Memory B cell (primary cell): ENCODE data around the gene MBD1.
"Not testable (repeated sequence)": the region's sequence is repeated elsewhere in the genome, so short reads cannot be mapped to it uniquely, and the experiment has no call there.

ENCODE experiments used
- ATAC-seq: fragments of 150-1000 bp; cut with Tn5 transposase; 2 replicates; pipeline ENCODE4 v1.10.0; 2021; ENCODE audit warnings: low read depth, mild to moderate bottlenecking, moderate library complexity
- DNase-seq, 2 donors: peaks; one replicate each; pipeline ENCODE4 v3.0.0; 2022; ENCODE audit warnings: low spot score in 2 of 2
- H3K27ac Mint-ChIP-seq: one replicate; pipeline ENCODE4 v1.8.0; 2022; ENCODE audit warnings: mild to moderate bottlenecking, moderate library complexity, mixed read lengths
- H3K27me3 Mint-ChIP-seq: one replicate; pipeline ENCODE4 v1.8.0; 2022; ENCODE audit warnings: mixed read lengths
- H3K36me3 Mint-ChIP-seq: one replicate; pipeline ENCODE4 v1.8.0; 2022; ENCODE audit warnings: mild to moderate bottlenecking, mixed read lengths
- H3K4me1 Mint-ChIP-seq: one replicate; pipeline ENCODE4 v1.8.0; 2022; ENCODE audit warnings: mixed read lengths
- H3K4me3 Mint-ChIP-seq: one replicate; pipeline ENCODE4 v1.8.0; 2022; ENCODE audit warnings: mild to moderate bottlenecking, moderate library complexity, mixed read lengths
- H3K9me3 Mint-ChIP-seq: one replicate; pipeline ENCODE4 v1.8.0; 2022; ENCODE audit warnings: mixed read lengths

Gene MBD1

GRCh38 chr18:50273203-50274043 is 7.9 kb downstream of the MBD1 start:
- no peak for DNase-seq
- H3K4me3 Mint-ChIP-seq, result no peak overlapping the region
- H3K9me3 Mint-ChIP-seq, result no peaks in the 10 kb centered on the region
- H3K27ac Mint-ChIP-seq, result no peak overlapping the region
- no peaks in the 10 kb centered on the region for H3K27me3 Mint-ChIP-seq
- H3K4me1 Mint-ChIP-seq, result peaks cover 9% of the 10 kb centered on the region
- peaks cover 49% of the 10 kb centered on the region for H3K36me3 Mint-ChIP-seq
- ATAC-seq, result no peak

DNA sequence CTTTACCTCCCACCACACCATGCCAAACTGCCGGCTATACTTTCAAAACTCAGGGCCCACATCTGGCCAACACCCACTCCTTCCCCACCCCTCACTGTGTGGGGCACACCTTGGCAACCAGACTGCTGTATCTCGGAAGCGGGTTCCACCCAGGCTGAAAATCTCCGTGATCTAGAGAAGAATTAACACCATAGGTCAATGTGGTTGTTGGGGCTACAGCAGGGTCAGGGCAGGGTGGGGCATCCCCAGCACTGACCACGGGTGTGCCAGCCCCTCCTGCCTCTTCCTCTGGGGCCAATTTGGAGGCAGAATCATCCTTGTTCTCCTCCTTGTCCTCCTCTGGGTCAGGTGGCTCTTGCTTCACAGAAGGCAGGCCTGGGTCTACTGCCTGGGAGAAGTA is 8.8 kb downstream of the MBD1 start:
- Mint-ChIP-seq H3K4me3 (no peak overlapping the region), H3K9me3 (no peaks in the 10 kb centered on the region), H3K36me3 (peaks cover 47% of the 10 kb centered on the region), H3K27ac (no peak overlapping the region), H3K4me1 (peaks cover 10% of the 10 kb centered on the region), H3K27me3 (no peaks in the 10 kb centered on the region)
- DNase-seq, result no peak
- ATAC-seq, result no peak

- H3K27ac Mint-ChIP-seq, result peak overlapping the region; percentile 82
- H3K4me3 Mint-ChIP-seq, result peak overlapping the region; percentile 85
- H3K4me1 Mint-ChIP-seq, result peaks cover 16% of the 10 kb centered on the region
- H3K36me3 Mint-ChIP-seq, result peaks cover 19% of the 10 kb centered on the region
- no peaks in the 10 kb centered on the region for H3K9me3 Mint-ChIP-seq
- peak; percentile 73 for ATAC-seq
- no peaks in the 10 kb centered on the region for H3K27me3 Mint-ChIP-seq
- peak; percentile 84 to 89 for DNase-seq
These were observed 13.1 kb downstream of the MBD1 start for GRCh38 chr18:50268022-50268747.

- Mint-ChIP-seq H3K27ac (peak within 1 kb of the TSS; percentile 90), H3K27me3 (no peaks in the 10 kb centered on the region), H3K4me3 (peak within 1 kb of the TSS; percentile 95), H3K36me3 (peaks cover 10% of the 10 kb centered on the region), H3K9me3 (no peaks in the 10 kb centered on the region), H3K4me1 (peaks cover 16% of the 10 kb centered on the region)
- peak; percentile 83 for ATAC-seq
- DNase-seq, result peak; percentile 78 to 80
These were observed 15.0 kb downstream of the MBD1 start, which contains the start of gene CFAP53 for GRCh38 chr18:50266248-50266704. CFAP53 (minus strand) TSS chr18:50266495; CDS start chr18:50266404, 91 bp downstream.

DNA sequence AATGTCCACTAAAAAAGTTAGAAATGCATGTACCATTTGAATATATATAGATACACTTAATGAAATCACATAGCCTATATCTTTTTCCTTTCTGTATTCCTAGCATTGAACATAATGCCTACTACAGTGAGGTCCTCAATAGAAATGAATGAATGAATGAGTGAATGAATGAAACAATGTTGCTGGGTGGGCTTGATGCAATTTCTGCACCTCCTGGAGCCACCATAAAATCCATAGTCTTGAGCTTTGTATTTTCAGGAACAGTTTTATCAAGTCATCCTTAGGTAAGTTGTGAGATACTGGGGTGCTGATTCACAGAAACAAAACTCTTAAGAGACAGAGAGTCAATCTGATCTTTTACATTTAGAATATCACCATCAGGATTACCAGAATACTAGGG is 18.3 kb downstream of the MBD1 start:
- Mint-ChIP-seq H3K4me1 (peaks cover 11% of the 10 kb centered on the region), H3K36me3 (no peaks in the 10 kb centered on the region), H3K4me3 (no peak overlapping the region), H3K27me3 (no peaks in the 10 kb centered on the region), H3K27ac (no peak overlapping the region), H3K9me3 (peaks cover 3% of the 10 kb centered on the region)
- ATAC-seq (no peak), DNase-seq (no peak)

DNA sequence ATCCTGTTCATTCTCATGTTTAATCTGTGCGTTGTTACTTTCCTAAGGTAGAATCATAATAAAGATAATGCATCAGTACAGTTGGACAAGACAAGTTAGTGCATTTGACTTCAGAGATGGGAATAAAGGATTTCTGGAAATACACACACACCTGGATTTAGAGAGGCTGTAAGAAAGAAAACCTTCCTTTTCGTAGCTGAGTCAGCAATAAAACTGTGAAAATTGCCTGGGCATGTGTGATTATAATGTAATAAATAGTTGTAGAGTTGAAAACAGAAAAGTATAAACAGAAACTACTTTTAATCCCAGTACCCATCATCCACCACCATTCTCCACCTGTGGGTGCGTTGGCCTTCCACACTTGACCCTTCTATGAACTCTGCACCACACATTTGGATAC is 30.4 kb downstream of the MBD1 start:
- no peak for DNase-seq
- Mint-ChIP-seq H3K36me3 (no peaks in the 10 kb centered on the region), H3K9me3 (no peaks in the 10 kb centered on the region), H3K27ac (no peak overlapping the region), H3K4me1 (no peaks in the 10 kb centered on the region), H3K27me3 (peaks cover 2% of the 10 kb centered on the region), H3K4me3 (no peak overlapping the region)
- no peak for ATAC-seq

DNA sequence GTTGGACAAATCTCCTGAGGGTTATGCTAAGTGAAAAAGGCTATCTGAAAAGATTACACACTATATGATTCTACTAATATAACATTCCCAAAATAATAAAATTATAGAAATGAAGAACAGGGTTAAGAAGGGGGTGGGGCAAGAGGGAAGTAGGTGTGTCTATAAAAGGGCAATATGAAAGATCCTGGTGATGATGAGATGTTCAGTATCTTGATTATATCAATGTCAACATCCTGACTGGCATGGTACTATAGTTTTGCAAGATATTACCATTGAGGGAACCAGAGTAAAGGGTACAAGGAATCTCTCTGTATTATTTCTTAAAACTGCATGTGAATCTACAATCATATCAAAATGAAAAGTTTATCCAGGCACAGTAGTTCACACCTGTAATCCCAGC is 31.7 kb downstream of the MBD1 start:
- Mint-ChIP-seq H3K27ac (no peak overlapping the region), H3K27me3 (peaks cover 2% of the 10 kb centered on the region), H3K9me3 (no peaks in the 10 kb centered on the region), H3K4me3 (no peak overlapping the region), H3K36me3 (no peaks in the 10 kb centered on the region), H3K4me1 (no peaks in the 10 kb centered on the region)
- ATAC-seq (no peak), DNase-seq (no peak)

GRCh38 chr18:50247561-50247960 is 33.8 kb downstream of the MBD1 start:
- ATAC-seq (no peak), DNase-seq (no peak)
- Mint-ChIP-seq H3K4me3 (no peak overlapping the region), H3K27ac (no peak overlapping the region), H3K4me1 (no peaks in the 10 kb centered on the region), H3K27me3 (peaks cover 4% of the 10 kb centered on the region), H3K36me3 (peaks cover 2% of the 10 kb centered on the region), H3K9me3 (peaks cover 1% of the 10 kb centered on the region)

DNA sequence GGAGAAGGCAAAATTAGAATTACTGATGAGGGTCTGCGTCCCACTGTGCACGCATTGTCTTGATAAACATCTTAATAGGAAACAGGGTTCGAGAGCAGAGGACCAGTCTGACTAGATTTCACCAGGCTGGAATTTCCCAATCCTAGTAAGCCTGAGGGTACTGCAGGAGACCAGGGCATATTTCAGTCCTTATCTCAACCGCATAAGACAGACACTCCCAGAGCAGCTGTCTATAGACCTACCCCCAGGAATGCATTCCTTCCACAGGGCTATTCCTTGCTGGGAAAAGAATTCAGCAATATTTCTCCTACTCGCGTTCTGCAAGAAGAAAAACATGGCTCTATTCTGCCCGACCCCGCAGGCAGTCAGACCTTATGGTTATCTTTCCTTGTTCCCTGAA is 39.6 kb downstream of the MBD1 start:
- H3K9me3 Mint-ChIP-seq, result peaks cover 14% of the 10 kb centered on the region
- ATAC-seq, H3K4me3 Mint-ChIP-seq, H3K27me3 Mint-ChIP-seq, H3K27ac Mint-ChIP-seq, H3K4me1 Mint-ChIP-seq, DNase-seq: not testable (repeated sequence)
- H3K36me3 Mint-ChIP-seq, result peaks cover 13% of the 10 kb centered on the region

DNA sequence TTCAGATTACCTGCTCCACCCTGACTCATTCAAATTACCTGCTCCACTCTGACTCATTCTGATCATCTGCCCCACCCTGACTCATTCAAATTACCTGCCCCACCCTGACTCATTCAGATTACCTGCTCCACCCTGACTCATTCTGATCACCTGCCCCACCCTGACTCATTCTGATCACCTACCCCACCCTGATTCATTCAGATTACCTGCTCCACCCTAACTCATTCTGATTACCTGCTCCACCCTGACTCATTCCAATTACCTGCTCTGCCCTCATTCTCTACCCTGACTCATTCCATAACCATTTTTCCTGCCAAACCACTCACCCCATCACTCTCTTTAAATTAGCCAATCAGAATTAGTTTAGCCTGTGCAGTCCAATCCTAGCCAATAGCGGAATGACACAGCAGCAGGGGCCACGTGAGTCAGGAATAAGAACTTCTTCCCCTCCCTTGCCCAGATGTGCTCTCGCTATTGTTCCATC is 41.2 kb downstream of the MBD1 start:
- Mint-ChIP-seq H3K27ac (no peak overlapping the region), H3K4me1 (peaks cover 5% of the 10 kb centered on the region), H3K4me3 (no peak overlapping the region), H3K9me3 (peaks cover 14% of the 10 kb centered on the region), H3K27me3 (peaks cover 10% of the 10 kb centered on the region), H3K36me3 (peaks cover 13% of the 10 kb centered on the region)
- DNase-seq (no peak), ATAC-seq (no peak)

- no peak overlapping the region for H3K27ac Mint-ChIP-seq
- H3K4me3 Mint-ChIP-seq, result no peak overlapping the region
- peaks cover 11% of the 10 kb centered on the region for H3K27me3 Mint-ChIP-seq
- no peaks in the 10 kb centered on the region for H3K36me3 Mint-ChIP-seq
- DNase-seq, result no peak
- peaks cover 6% of the 10 kb centered on the region for H3K4me1 Mint-ChIP-seq
- no peaks in the 10 kb centered on the region for H3K9me3 Mint-ChIP-seq
- ATAC-seq, result no peak
These were observed 48.9 kb downstream of the MBD1 start for GRCh38 chr18:50232419-50232818.

- no peaks in the 10 kb centered on the region for H3K36me3 Mint-ChIP-seq
- no peak overlapping the region for H3K4me3 Mint-ChIP-seq
- peaks cover 11% of the 10 kb centered on the region for H3K27me3 Mint-ChIP-seq
- ATAC-seq, result no peak
- H3K27ac Mint-ChIP-seq, result no peak overlapping the region
- DNase-seq, result no peak
- no peaks in the 10 kb centered on the region for H3K9me3 Mint-ChIP-seq
- H3K4me1 Mint-ChIP-seq, result peaks cover 6% of the 10 kb centered on the region
These were observed 49.7 kb downstream of the MBD1 start for GRCh38 chr18:50231621-50232020.

- not testable (repeated sequence) for DNase-seq, H3K36me3 Mint-ChIP-seq, H3K9me3 Mint-ChIP-seq, ATAC-seq, H3K27ac Mint-ChIP-seq, H3K4me3 Mint-ChIP-seq, H3K4me1 Mint-ChIP-seq
- H3K27me3 Mint-ChIP-seq, result peaks cover 21% of the 10 kb centered on the region
These were observed 61.1 kb downstream of the MBD1 start for GRCh38 chr18:50220249-50220648.
